Common myeloid progenitor, CD34-positive (primary cell): ENCODE measurements around the gene PPFIA4.
A peak's percentile ranks its signal among the peaks of the same experiment; 100 is the strongest.
"Not testable (repeated sequence)": the region's sequence is repeated elsewhere in the genome, so short reads cannot be mapped to it uniquely, and the experiment has no call there.

ENCODE experiments used
- CTCF ChIA-PET: fragments of 350-600 bp; sonication (Branson Sonifier 250); formaldehyde crosslinking; loops from one replicate; lab custom pipeline; 2021; ENCODE audit warnings: antibody characterized with exemption; lab: Charles Lee
- POLR2A ChIA-PET: fragments of 350-600 bp; sonication (Branson Sonifier 250); formaldehyde crosslinking; loops from one replicate; lab custom pipeline; 2021; ENCODE audit warnings: antibody characterized with exemption; lab: Charles Lee
- DNase-seq, 3 donors: peaks; one replicate each; pipeline versions ENCODE4 v3.0.0 to v3.0.0-alpha.2; 2013
- H3K27ac ChIP-seq, 2 experiments: 1 replicate in 1 of 2; 2 replicates in 1 of 2; pipeline ENCODE4 v1.7.0; 2013; ENCODE audit warnings: inconsistent platforms in 2 of 2, low read length in 2 of 2, mild to moderate bottlenecking in 2 of 2, low read depth in 1 of 2, moderate library complexity in 1 of 2; ENCODE audit not compliant: severe bottlenecking in 2 of 2, insufficient read depth in 1 of 2, poor library complexity in 1 of 2
- H3K27me3 ChIP-seq, 5 experiments: replicated peaks in 2 of 5; 1 replicate in 3 of 5; 2 replicates in 2 of 5; pipeline versions ENCODE4 v1.6.1 to v1.7.0; 2013; ENCODE audit warnings: low read length in 4 of 5, mild to moderate bottlenecking in 2 of 5, moderate library complexity in 2 of 5, inconsistent platforms in 1 of 5; ENCODE audit not compliant: insufficient read depth in 5 of 5, control insufficient read depth in 4 of 5
- H3K36me3 ChIP-seq, 4 experiments: 1 replicate in 2 of 4; 2 replicates in 2 of 4; pipeline versions ENCODE4 v1.6.1 to v1.7.0; 2013; ENCODE audit warnings: low read length in 3 of 4, control low read depth in 1 of 4, mild to moderate bottlenecking in 1 of 4; ENCODE audit not compliant: control insufficient read depth in 4 of 4, insufficient read depth in 4 of 4
- H3K4me1 ChIP-seq, 4 experiments: 1 replicate in 3 of 4; 2 replicates in 1 of 4; pipeline versions ENCODE4 v1.6.1 to v1.7.1; 2013; ENCODE audit warnings: low read length in 3 of 4, mild to moderate bottlenecking in 3 of 4, control low read depth in 1 of 4, inconsistent platforms in 1 of 4, moderate library complexity in 1 of 4; ENCODE audit not compliant: control insufficient read depth in 4 of 4, insufficient read depth in 4 of 4; ENCODE audit errors: control extremely low read depth in 1 of 4
- H3K4me3 ChIP-seq, 7 experiments: 1 replicate in 4 of 7; 2 replicates in 3 of 7; pipeline versions ENCODE4 v1.5.1 to v1.7.0; 2013; ENCODE audit warnings: mild to moderate bottlenecking in 7 of 7, low read length in 6 of 7, moderate library complexity in 6 of 7, inconsistent platforms in 2 of 7, low read depth in 2 of 7, control low read depth in 1 of 7; ENCODE audit not compliant: insufficient read depth in 4 of 7, control insufficient read depth in 1 of 7; ENCODE audit errors: extremely low read depth in 1 of 7
- H3K9me3 ChIP-seq, 5 experiments: 1 replicate in 4 of 5; 2 replicates in 1 of 5; pipeline versions ENCODE4 v1.6.1 to v1.7.1; 2013; ENCODE audit warnings: low read length in 4 of 5, mild to moderate bottlenecking in 2 of 5, inconsistent platforms in 1 of 5, low read depth in 1 of 5, moderate library complexity in 1 of 5; ENCODE audit not compliant: control insufficient read depth in 4 of 5, insufficient read depth in 2 of 5; ENCODE audit errors: control extremely low read depth in 1 of 5
- WGBS: methylation state at CpG from one replicate; pipeline ENCODE4 v1.1.5; 2013; ENCODE audit not compliant: insufficient coverage; 5-methylcytosine and 5-hydroxymethylcytosine counted together

The PPFIA4 gene

DNA sequence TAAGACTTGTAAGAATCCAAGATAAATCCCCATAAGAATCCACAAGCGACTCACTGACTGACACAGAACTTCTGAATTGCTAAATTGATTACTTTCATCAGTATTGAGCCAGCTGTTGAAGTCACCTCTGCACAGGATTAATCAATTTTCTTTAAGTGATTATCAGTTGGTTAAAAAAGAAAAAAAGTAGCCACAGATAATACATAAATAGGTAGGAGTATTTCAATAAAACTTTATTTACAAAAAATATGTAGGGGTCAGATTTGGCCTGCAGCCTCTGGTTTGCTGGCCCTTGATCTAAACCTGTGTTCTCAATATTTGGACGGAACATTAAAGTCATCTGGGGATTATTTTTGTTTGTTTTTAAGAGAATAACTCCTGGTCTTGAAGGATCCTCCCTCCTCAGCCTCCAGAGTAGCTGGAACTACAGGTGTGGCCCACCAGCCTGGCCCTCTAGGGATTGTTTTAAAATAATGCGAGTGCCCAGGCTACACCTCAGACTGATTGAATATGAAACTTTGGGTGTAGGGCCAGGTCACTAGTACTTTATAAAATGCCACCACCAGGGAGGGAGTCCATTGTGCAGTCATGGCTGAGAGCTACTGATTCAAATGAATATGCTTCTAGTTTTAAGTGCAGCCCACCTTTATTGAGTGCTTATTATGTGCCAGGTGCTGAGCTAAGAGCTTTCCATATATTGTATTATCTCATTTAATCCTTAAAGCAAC, 25.9 kb upstream of the PPFIA4 start:
- 100% methylated on average over 2 of the region's 3 CpGs for WGBS
- peaks cover 4 to 16% (median 10%) of the 10 kb centered on the region in 4 experiments for H3K4me1 ChIP-seq
- ChIA-PET POLR2A (no interaction called here), CTCF (interaction anchor here (0.6 to 3.0 kb wide), 11 partner anchors 9 to 243 kb away, joined by 3 to 18 read pairs (median 5); partner anchors contain the start of gene KLHL12)
- H3K9me3 ChIP-seq = no peaks in the 10 kb centered on the region
- H3K36me3 ChIP-seq = no peaks in the 10 kb centered on the region
- DNase-seq = peak in 1 of 3 donors; percentile 8
- H3K4me3 ChIP-seq = no peak overlapping the region
- no peak overlapping the region for H3K27ac ChIP-seq
- no peaks in the 10 kb centered on the region for H3K27me3 ChIP-seq

DNA sequence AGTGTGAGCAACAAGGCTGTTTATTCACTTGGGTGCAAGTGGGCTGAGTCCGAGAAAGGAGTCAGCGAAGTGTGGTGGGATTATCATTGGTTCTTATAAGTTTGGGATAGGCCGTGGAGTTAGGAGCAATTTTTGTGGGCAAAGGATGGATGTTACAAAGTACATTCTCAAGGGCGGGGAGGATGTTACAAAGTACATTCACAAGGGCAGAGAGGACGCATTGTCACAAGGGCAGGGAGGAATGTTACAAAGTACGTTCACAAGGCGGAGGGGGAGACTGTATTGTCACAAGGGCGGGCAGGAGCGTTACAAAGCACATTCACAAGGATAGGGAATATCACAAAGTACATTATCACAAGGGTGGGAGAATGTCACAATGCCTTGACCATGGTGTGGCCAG, 24.3 kb upstream of the PPFIA4 start:
- no peak for DNase-seq
- Histone ChIP-seq H3K27ac (no peak overlapping the region), H3K4me3 (no peak overlapping the region), H3K9me3 (no peaks in the 10 kb centered on the region), H3K27me3 (no peaks in the 10 kb centered on the region), H3K36me3 (no peaks in the 10 kb centered on the region), H3K4me1 (peaks cover 10 to 28% (median 15%) of the 10 kb centered on the region in 4 experiments)
- 98% methylated on average over 7 of the region's 9 CpGs for WGBS
- ChIA-PET POLR2A (no interaction called here), CTCF (no interaction called here)

DNA sequence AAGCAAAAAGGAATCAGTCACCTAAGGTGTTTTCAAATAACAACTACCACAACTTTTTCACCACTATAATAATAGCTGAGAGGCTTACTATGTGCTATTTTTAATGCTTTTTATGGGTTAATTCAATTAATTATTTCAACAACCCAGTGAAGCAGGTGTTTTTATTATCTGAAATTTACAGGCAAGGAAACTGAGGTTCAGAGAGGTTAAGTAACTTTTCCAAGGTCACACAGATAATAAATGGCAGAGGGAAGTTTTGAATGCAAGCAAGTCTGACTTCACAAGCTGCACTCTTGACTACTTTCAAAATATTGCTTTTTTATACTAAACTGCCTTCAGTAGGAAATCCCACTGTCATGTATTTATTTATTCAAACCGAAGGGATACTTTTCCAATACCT, 23.3 kb upstream of the PPFIA4 start:
- no peaks in the 10 kb centered on the region for H3K9me3 ChIP-seq
- no peak overlapping the region for H3K4me3 ChIP-seq
- ChIA-PET POLR2A (no interaction called here), CTCF (interaction anchor here (2.7 kb wide), 1 partner anchor 9 kb away, joined by 8 read pairs; no protein-coding TSS in a partner anchor)
- WGBS = 100% methylated on average over 1 of the region's 1 CpG
- H3K27me3 ChIP-seq = no peaks in the 10 kb centered on the region
- DNase-seq = no peak
- no peak overlapping the region for H3K27ac ChIP-seq
- H3K36me3 ChIP-seq = no peaks in the 10 kb centered on the region
- H3K4me1 ChIP-seq = peaks cover 12 to 30% (median 18%) of the 10 kb centered on the region in 4 experiments

DNA sequence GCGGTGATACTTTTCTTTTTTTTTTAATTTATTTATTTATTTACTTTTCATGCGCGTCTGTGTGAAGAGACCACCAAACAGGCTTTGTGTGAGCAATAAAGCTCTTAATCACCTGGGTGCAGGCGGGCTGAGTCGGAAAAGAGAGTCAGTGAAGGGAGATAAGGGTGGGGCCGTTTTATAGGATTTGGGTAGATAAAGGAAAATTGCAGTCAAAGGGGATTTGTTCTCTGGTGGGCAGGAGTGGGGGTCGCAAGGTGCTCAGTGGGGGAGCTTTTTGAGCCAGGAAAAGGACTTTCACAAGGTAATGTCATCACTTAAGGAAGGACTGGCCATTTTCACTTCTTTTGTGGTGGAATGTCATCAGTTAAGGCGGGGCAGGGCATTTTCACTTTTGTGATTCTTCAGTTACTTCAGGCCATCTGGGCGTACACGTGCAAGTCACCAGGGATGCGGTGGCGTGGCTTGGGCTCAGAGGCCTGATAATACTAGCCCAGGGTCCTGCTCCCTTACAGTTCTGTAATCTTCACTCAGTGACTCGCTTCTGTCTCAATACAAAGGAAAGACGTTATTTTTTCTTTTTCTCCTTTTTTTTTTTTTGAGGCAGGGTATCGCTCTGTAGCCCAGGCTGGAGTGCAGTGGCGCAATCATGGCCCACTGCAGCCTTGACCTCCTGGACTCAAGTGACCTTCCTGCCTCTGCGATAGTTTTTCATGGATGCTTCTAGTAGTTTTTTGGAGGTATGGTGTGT, 20.7 kb upstream of the PPFIA4 start:
- H3K9me3 ChIP-seq, H3K27me3 ChIP-seq, POLR2A ChIA-PET: not testable (repeated sequence)
- peaks cover 15 to 25% (median 19%) of the 10 kb centered on the region in 4 experiments for H3K4me1 ChIP-seq
- peak overlapping the region in 5 of 7 experiments; percentile 45 to 99 (median 95) for H3K4me3 ChIP-seq
- WGBS = 86% methylated on average over 10 of the region's 17 CpGs
- CTCF ChIA-PET = interaction anchor here (0.7 to 2.7 kb wide), 5 partner anchors 9 to 211 kb away, joined by 3 to 9 read pairs (median 4); no protein-coding TSS in a partner anchor
- H3K27ac ChIP-seq = peak overlapping the region in 1 of 2 experiments; percentile 95
- H3K36me3 ChIP-seq = peaks cover 3 to 20% (median 13%) of the 10 kb centered on the region in 4 experiments
- DNase-seq = peak in 2 of 3 donors; percentile 41 to 64

DNA sequence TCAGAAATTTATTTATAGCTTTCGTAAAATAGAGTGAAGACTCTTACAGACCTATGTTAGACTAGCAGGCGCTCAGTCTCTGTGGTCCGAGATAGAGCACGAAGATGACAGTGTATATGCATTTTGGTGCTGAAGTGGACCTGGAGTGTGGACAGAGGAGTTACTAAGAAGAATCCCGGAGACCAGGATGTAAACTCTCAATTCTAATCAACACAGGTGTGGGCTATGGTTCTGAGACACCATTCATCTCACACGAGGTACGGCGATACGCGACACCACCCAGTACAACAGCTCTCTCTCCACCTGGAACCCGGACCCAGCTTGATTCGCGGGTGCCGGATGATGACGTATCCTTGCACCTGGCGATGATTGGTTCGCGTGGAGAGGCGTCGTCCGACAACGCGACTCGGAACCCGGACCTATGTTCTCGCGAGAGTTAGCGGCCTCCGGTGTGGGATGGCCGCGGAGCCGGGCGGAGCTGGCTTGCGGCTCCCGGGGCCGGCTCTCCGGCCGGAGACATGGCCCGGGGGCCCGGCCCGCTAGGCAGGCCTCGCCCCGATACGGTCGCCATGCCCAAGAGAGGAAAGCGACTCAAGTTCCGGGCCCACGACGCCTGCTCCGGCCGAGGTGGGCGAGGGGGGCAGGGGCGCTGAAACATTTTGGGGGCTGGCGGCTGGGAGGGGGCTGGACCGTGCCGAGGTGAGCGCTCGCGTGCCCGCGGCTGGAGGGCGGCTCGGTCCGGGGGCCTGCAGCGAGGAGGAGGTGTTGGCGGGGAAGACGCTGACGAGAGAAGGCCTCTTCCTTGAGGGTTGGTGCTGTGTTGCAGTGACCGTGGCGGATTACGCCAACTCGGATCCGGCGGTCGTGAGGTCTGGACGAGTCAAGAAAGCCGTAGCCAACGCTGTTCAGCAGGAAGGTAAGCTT, 19.1 kb upstream of the PPFIA4 start, which contains the start of gene TMEM183A:
Gene TMEM183A (plus strand): TSS at position 427 of the 924 bp plus-strand sequence. CDS start 92 bp downstream, at position 519.
- Histone ChIP-seq H3K27me3 (no peaks in the 10 kb centered on the region), H3K4me3 (peak within 1 kb of the TSS; percentile 75 to 99 (median 97)), H3K36me3 (peaks cover 9 to 28% (median 20%) of the 10 kb centered on the region in 4 experiments), H3K27ac (peak within 1 kb of the TSS; percentile 82 to 95), H3K9me3 (peaks cover 0 to 3% (median 0%) of the 10 kb centered on the region in 5 experiments), H3K4me1 (peaks cover 15 to 25% (median 19%) of the 10 kb centered on the region in 4 experiments)
- ChIA-PET CTCF (interaction anchor here (0.9 to 1.8 kb wide), 4 partner anchors 9 to 80 kb away, joined by 3 to 9 read pairs (median 4); no protein-coding TSS in a partner anchor), POLR2A (interaction anchor here (1.5 kb wide), 1 partner anchor 10 kb away, joined by 3 read pairs; no protein-coding TSS in a partner anchor)
- peak; percentile 97 to 98 (median 98) for DNase-seq
- WGBS = 0% methylated on average over 57 of the region's 78 CpGs

DNA sequence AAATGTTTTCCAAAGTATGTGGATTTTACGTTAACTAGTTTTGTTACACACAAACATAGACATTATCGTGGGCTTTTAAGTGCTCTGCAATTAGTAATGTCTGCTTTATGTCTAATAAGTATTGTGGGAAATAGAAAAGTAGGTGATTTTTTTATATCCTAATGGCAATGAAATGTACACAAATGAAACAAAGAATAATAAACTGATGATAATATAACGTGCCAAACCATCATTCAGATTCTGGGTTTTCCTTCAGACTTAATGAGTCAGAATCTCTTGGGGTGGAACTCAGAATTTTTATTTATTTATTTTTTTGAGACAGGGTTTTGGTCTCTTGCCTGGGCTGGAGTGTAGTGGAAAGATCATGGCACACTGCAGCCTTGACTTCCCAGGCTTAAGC, 17.1 kb upstream of the PPFIA4 start:
- no CpG with 5 or more reads among the region's 3 CpGs for WGBS
- POLR2A ChIA-PET = interaction anchor here (0.5 to 1.5 kb wide), 2 partner anchors 8 to 41 kb away, joined by 3 read pairs; no protein-coding TSS in a partner anchor
- Histone ChIP-seq H3K36me3 (peaks cover 18 to 44% (median 33%) of the 10 kb centered on the region in 4 experiments), H3K4me3 (no peak overlapping the region), H3K9me3 (peaks cover 0 to 3% (median 0%) of the 10 kb centered on the region in 5 experiments), H3K4me1 (peaks cover 15 to 25% (median 19%) of the 10 kb centered on the region in 4 experiments), H3K27ac (no peak overlapping the region), H3K27me3 (no peaks in the 10 kb centered on the region)
- no peak for DNase-seq
- CTCF ChIA-PET = interaction anchor here (2.1 kb wide), 1 partner anchor 9 kb away, joined by 5 read pairs; no protein-coding TSS in a partner anchor
